ENCODE measurements around the gene GLS.

GRCh38 chr2:191012845-191013681 lies 132.4 kb downstream of the GLS start:
- TF ChIP-seq CTCF (IDR thresholded peaks at IDR 0.05) = no peak
- TF ChIP-seq EZH2 (IDR thresholded peaks at IDR 0.05; ENCODE audit: borderline replicate concordance, insufficient read depth, low read depth, low read length, poor library complexity, severe bottlenecking) = no peak
